Measurements from ENCODE around the gene MYOM1.
"Not testable (repeated sequence)": the region's sequence is repeated elsewhere in the genome, so short reads cannot be mapped to it uniquely, and the experiment has no call there.

Gene MYOM1

GRCh38 chr18:3205239-3205638 is 14.5 kb downstream of the MYOM1 start:
- DNase-seq = no peak
- H3K36me3 ChIP-seq (ENCODE audit: control insufficient read depth in 4 of 4, insufficient read depth in 4 of 4, low read length in 3 of 4) = no peaks in the 10 kb centered on the region
- no peak overlapping the region for H3K27ac ChIP-seq (ENCODE audit: insufficient read depth in 1 of 2, low read depth in 1 of 2, low read length in 2 of 2, poor library complexity in 1 of 2, severe bottlenecking in 2 of 2)
- ChIA-PET POLR2A (no interaction called here), CTCF (interaction anchor here (1.7 kb wide), 1 partner anchor 11 kb away, joined by 6 read pairs; no protein-coding TSS in a partner anchor)
- H3K4me1 ChIP-seq (ENCODE audit: control extremely low read depth in 1 of 4, control insufficient read depth in 4 of 4, insufficient read depth in 4 of 4, low read length in 3 of 4) = no peaks in the 10 kb centered on the region
- no peak overlapping the region for H3K4me3 ChIP-seq (ENCODE audit: control insufficient read depth in 1 of 7, extremely low read depth in 1 of 7, insufficient read depth in 4 of 7, low read depth in 2 of 7, low read length in 6 of 7)
- H3K27me3 ChIP-seq (replicated peaks in 2 of 5; ENCODE audit: control insufficient read depth in 4 of 5, insufficient read depth in 5 of 5, low read length in 4 of 5) = no peaks in the 10 kb centered on the region
- H3K9me3 ChIP-seq (ENCODE audit: control extremely low read depth in 1 of 5, control insufficient read depth in 4 of 5, insufficient read depth in 2 of 5, low read depth in 1 of 5, low read length in 4 of 5) = peaks cover 0 to 15% (median 0%) of the 10 kb centered on the region in 5 experiments

- ChIA-PET CTCF (interaction anchor here (1.2 to 1.6 kb wide), 2 partner anchors 10 to 21 kb away, joined by 4 to 6 read pairs; no protein-coding TSS in a partner anchor), POLR2A (interaction anchor here (0.6 kb wide), 1 partner anchor 11 kb away, joined by 3 read pairs; no protein-coding TSS in a partner anchor)
- Histone ChIP-seq H3K4me3 (ENCODE audit: control insufficient read depth in 1 of 7, extremely low read depth in 1 of 7, insufficient read depth in 4 of 7, low read depth in 2 of 7, low read length in 6 of 7) (no peak overlapping the region), H3K9me3 (ENCODE audit: control extremely low read depth in 1 of 5, control insufficient read depth in 4 of 5, insufficient read depth in 2 of 5, low read depth in 1 of 5, low read length in 4 of 5) (peaks cover 0 to 15% (median 0%) of the 10 kb centered on the region in 5 experiments), H3K27me3 (replicated peaks in 2 of 5; ENCODE audit: control insufficient read depth in 4 of 5, insufficient read depth in 5 of 5, low read length in 4 of 5) (no peaks in the 10 kb centered on the region), H3K4me1 (ENCODE audit: control extremely low read depth in 1 of 4, control insufficient read depth in 4 of 4, insufficient read depth in 4 of 4, low read length in 3 of 4) (no peaks in the 10 kb centered on the region), H3K27ac (ENCODE audit: insufficient read depth in 1 of 2, low read depth in 1 of 2, low read length in 2 of 2, poor library complexity in 1 of 2, severe bottlenecking in 2 of 2) (no peak overlapping the region), H3K36me3 (ENCODE audit: control insufficient read depth in 4 of 4, insufficient read depth in 4 of 4, low read length in 3 of 4) (no peaks in the 10 kb centered on the region)
- no peak for DNase-seq
- 90% methylated on average over 1 of the region's 2 CpGs for WGBS (ENCODE audit: insufficient coverage)
These were observed 19.7 kb downstream of the MYOM1 start for GRCh38 chr18:3199942-3200645.

GRCh38 chr18:3198260-3198860 is 21.4 kb downstream of the MYOM1 start:
- H3K27me3 ChIP-seq (replicated peaks in 2 of 5; ENCODE audit: control insufficient read depth in 4 of 5, insufficient read depth in 5 of 5, low read length in 4 of 5); H3K4me1 ChIP-seq (ENCODE audit: control extremely low read depth in 1 of 4, control insufficient read depth in 4 of 4, insufficient read depth in 4 of 4, low read length in 3 of 4); H3K27ac ChIP-seq (ENCODE audit: insufficient read depth in 1 of 2, low read depth in 1 of 2, low read length in 2 of 2, poor library complexity in 1 of 2, severe bottlenecking in 2 of 2); H3K36me3 ChIP-seq (ENCODE audit: control insufficient read depth in 4 of 4, insufficient read depth in 4 of 4, low read length in 3 of 4); DNase-seq; H3K4me3 ChIP-seq (ENCODE audit: control insufficient read depth in 1 of 7, extremely low read depth in 1 of 7, insufficient read depth in 4 of 7, low read depth in 2 of 7, low read length in 6 of 7); POLR2A ChIA-PET: not testable (repeated sequence)
- WGBS (ENCODE audit: insufficient coverage) = 100% methylated on average over 4 of the region's 11 CpGs
- peaks cover 0 to 13% (median 0%) of the 10 kb centered on the region in 5 experiments for H3K9me3 ChIP-seq (ENCODE audit: control extremely low read depth in 1 of 5, control insufficient read depth in 4 of 5, insufficient read depth in 2 of 5, low read depth in 1 of 5, low read length in 4 of 5)
- CTCF ChIA-PET = interaction anchor here (1.0 to 1.6 kb wide), 2 partner anchors 11 to 22 kb away, joined by 4 to 6 read pairs; no protein-coding TSS in a partner anchor

- Histone ChIP-seq H3K4me3 (ENCODE audit: control insufficient read depth in 1 of 7, extremely low read depth in 1 of 7, insufficient read depth in 4 of 7, low read depth in 2 of 7, low read length in 6 of 7) (no peak overlapping the region), H3K9me3 (ENCODE audit: control extremely low read depth in 1 of 5, control insufficient read depth in 4 of 5, insufficient read depth in 2 of 5, low read depth in 1 of 5, low read length in 4 of 5) (no peaks in the 10 kb centered on the region), H3K4me1 (ENCODE audit: control extremely low read depth in 1 of 4, control insufficient read depth in 4 of 4, insufficient read depth in 4 of 4, low read length in 3 of 4) (no peaks in the 10 kb centered on the region), H3K36me3 (ENCODE audit: control insufficient read depth in 4 of 4, insufficient read depth in 4 of 4, low read length in 3 of 4) (no peaks in the 10 kb centered on the region), H3K27me3 (replicated peaks in 2 of 5; ENCODE audit: control insufficient read depth in 4 of 5, insufficient read depth in 5 of 5, low read length in 4 of 5) (no peaks in the 10 kb centered on the region), H3K27ac (ENCODE audit: insufficient read depth in 1 of 2, low read depth in 1 of 2, low read length in 2 of 2, poor library complexity in 1 of 2, severe bottlenecking in 2 of 2) (no peak overlapping the region)
- CTCF ChIA-PET = interaction anchor here (1.0 to 1.5 kb wide), 4 partner anchors 10 to 408 kb away, joined by 3 to 5 read pairs (median 3); no protein-coding TSS in a partner anchor
- POLR2A ChIA-PET = interaction anchor here (0.7 kb wide), 1 partner anchor 7 kb away, joined by 3 read pairs; no protein-coding TSS in a partner anchor
- WGBS (ENCODE audit: insufficient coverage) = 97% methylated on average over 5 of the region's 6 CpGs
- DNase-seq = no peak
These were observed 24.7 kb downstream of the MYOM1 start for GRCh38 chr18:3194947-3195612.

GRCh38 chr18:3193331-3193730 is 26.4 kb downstream of the MYOM1 start:
- Histone ChIP-seq H3K4me1 (ENCODE audit: control extremely low read depth in 1 of 4, control insufficient read depth in 4 of 4, insufficient read depth in 4 of 4, low read length in 3 of 4) (no peaks in the 10 kb centered on the region), H3K4me3 (ENCODE audit: control insufficient read depth in 1 of 7, extremely low read depth in 1 of 7, insufficient read depth in 4 of 7, low read depth in 2 of 7, low read length in 6 of 7) (no peak overlapping the region), H3K9me3 (ENCODE audit: control extremely low read depth in 1 of 5, control insufficient read depth in 4 of 5, insufficient read depth in 2 of 5, low read depth in 1 of 5, low read length in 4 of 5) (no peaks in the 10 kb centered on the region), H3K36me3 (ENCODE audit: control insufficient read depth in 4 of 4, insufficient read depth in 4 of 4, low read length in 3 of 4) (no peaks in the 10 kb centered on the region), H3K27me3 (replicated peaks in 2 of 5; ENCODE audit: control insufficient read depth in 4 of 5, insufficient read depth in 5 of 5, low read length in 4 of 5) (no peaks in the 10 kb centered on the region), H3K27ac (ENCODE audit: insufficient read depth in 1 of 2, low read depth in 1 of 2, low read length in 2 of 2, poor library complexity in 1 of 2, severe bottlenecking in 2 of 2) (no peak overlapping the region)
- CTCF ChIA-PET = interaction anchor here (1.1 to 2.1 kb wide), 4 partner anchors 9 to 46 kb away, joined by 3 to 5 read pairs (median 4); no protein-coding TSS in a partner anchor
- POLR2A ChIA-PET = no interaction called here
- DNase-seq = no peak
- no CpG with 5 or more reads among the region's 1 CpG for WGBS (ENCODE audit: insufficient coverage)

GRCh38 chr18:3192752-3193151 is 27.0 kb downstream of the MYOM1 start:
- DNase-seq = no peak
- no peaks in the 10 kb centered on the region for H3K27me3 ChIP-seq (replicated peaks in 2 of 5; ENCODE audit: control insufficient read depth in 4 of 5, insufficient read depth in 5 of 5, low read length in 4 of 5)
- H3K4me1 ChIP-seq (ENCODE audit: control extremely low read depth in 1 of 4, control insufficient read depth in 4 of 4, insufficient read depth in 4 of 4, low read length in 3 of 4) = no peaks in the 10 kb centered on the region
- no CpG with 5 or more reads among the region's 2 CpGs for whole genome bisulfite sequencing (ENCODE audit: insufficient coverage)
- H3K4me3 ChIP-seq (ENCODE audit: control insufficient read depth in 1 of 7, extremely low read depth in 1 of 7, insufficient read depth in 4 of 7, low read depth in 2 of 7, low read length in 6 of 7) = no peak overlapping the region
- H3K36me3 ChIP-seq (ENCODE audit: control insufficient read depth in 4 of 4, insufficient read depth in 4 of 4, low read length in 3 of 4) = no peaks in the 10 kb centered on the region
- H3K27ac ChIP-seq (ENCODE audit: insufficient read depth in 1 of 2, low read depth in 1 of 2, low read length in 2 of 2, poor library complexity in 1 of 2, severe bottlenecking in 2 of 2) = no peak overlapping the region
- ChIA-PET CTCF (interaction anchor here (1.0 to 2.1 kb wide), 7 partner anchors 8 to 198 kb away, joined by 3 to 5 read pairs (median 4); no protein-coding TSS in a partner anchor), POLR2A (no interaction called here)
- no peaks in the 10 kb centered on the region for H3K9me3 ChIP-seq (ENCODE audit: control extremely low read depth in 1 of 5, control insufficient read depth in 4 of 5, insufficient read depth in 2 of 5, low read depth in 1 of 5, low read length in 4 of 5)

All from common myeloid progenitor, CD34-positive (primary cell).